PC-3 (cell line): Measurements from ENCODE around the gene KANSL2. TPM values are rescaled to one million over a fixed set of nuclear protein-coding genes. Genes with fewer than 3 reads are reported as not detected.
"Not testable (repeated sequence)": the region's sequence is repeated elsewhere in the genome, so short reads cannot be mapped to it uniquely, and the experiment has no call there.

Experiments
- ATAC-seq: fragments of 200-7000 bp; cut with Tn5 transposase; 2 replicates; pipeline ENCODE4 v1.9.1; 2020; ENCODE audit warnings: mild to moderate bottlenecking, moderate library complexity
- BruUV-seq: library from RNA; stranded (reverse); fragments of 400-500 nt; replicated peaks from 2 replicates; lab custom pipeline; 2021; lab: Mats Ljungman, UMichigan
- CTCF ChIA-PET: fragments of 300-600 bp; sonication (Branson Sonifier 250); formaldehyde crosslinking; loops from one replicate; lab custom pipeline; 2022; ENCODE audit warnings: antibody characterized with exemption; lab: Charles Lee
- POLR2A ChIA-PET: fragments of 300-600 bp; sonication (Branson Sonifier 250); formaldehyde crosslinking; loops from one replicate; lab custom pipeline; 2022; ENCODE audit warnings: antibody characterized with exemption; ENCODE audit not compliant: unreplicated experiment; lab: Charles Lee
- DNase-seq: peaks from one replicate; pipeline ENCODE4 v3.0.0-alpha.2; 2015
- H2AFZ ChIP-seq: fragments of 300-600 bp; sonication (generic); 2 replicates; pipeline ENCODE4 v1.6.0; 2016; ENCODE audit warnings: antibody characterized with exemption, low read length
- H3F3A ChIP-seq: fragments of 300-600 bp; sonication (generic); one replicate; pipeline ENCODE4 v1.6.0; 2017; ENCODE audit warnings: antibody characterized with exemption, low read length, control low read depth, mild to moderate bottlenecking; ENCODE audit not compliant: unreplicated experiment
- H3K27ac ChIP-seq: fragments of 300-600 bp; sonication (generic); 2 replicates; pipeline ENCODE4 v1.5.1; 2016; ENCODE audit warnings: mild to moderate bottlenecking, low read length
- H3K27me3 ChIP-seq: fragments of 300-600 bp; sonication (generic); 2 replicates; pipeline ENCODE4 v1.6.1; 2016; ENCODE audit warnings: low read length, mixed read lengths
- H3K36me3 ChIP-seq: fragments of 300-600 bp; sonication (generic); 2 replicates; pipeline ENCODE4 v1.6.1; 2016; ENCODE audit warnings: low read depth, mixed run types, low read length, mixed read lengths
- H3K4me1 ChIP-seq: fragments of 300-600 bp; sonication (generic); 2 replicates; pipeline ENCODE4 v1.5.1; 2016; ENCODE audit warnings: low read length; ENCODE audit not compliant: insufficient read depth
- H3K4me2 ChIP-seq: fragments of 300-600 bp; sonication (generic); 2 replicates; pipeline ENCODE4 v1.6.0; 2016; ENCODE audit warnings: low read length
- H3K4me3 ChIP-seq: fragments of 300-600 bp; sonication (generic); 2 replicates; pipeline ENCODE4 v1.5.1; 2016; ENCODE audit warnings: mild to moderate bottlenecking, low read length, mixed read lengths
- H3K79me2 ChIP-seq: fragments of 300-600 bp; sonication (generic); 2 replicates; pipeline ENCODE4 v1.6.1; 2017; ENCODE audit warnings: low read length, mixed read lengths
- H3K9ac ChIP-seq: fragments of 300-600 bp; sonication (generic); 2 replicates; pipeline ENCODE4 v1.6.0; 2016; ENCODE audit warnings: mild to moderate bottlenecking, low read length
- H3K9me2 ChIP-seq: fragments of 300-600 bp; sonication (generic); replicated peaks from 2 replicates; pipeline ENCODE4 v1.6.1; 2016; ENCODE audit warnings: mixed run types, low read length, mixed read lengths
- H3K9me3 ChIP-seq: fragments of 300-600 bp; sonication (generic); 2 replicates; pipeline ENCODE4 v1.6.1; 2016; ENCODE audit warnings: low read length, mixed read lengths
- H4K20me1 ChIP-seq: fragments of 300-600 bp; sonication (generic); 2 replicates; pipeline ENCODE4 v1.6.1; 2016; ENCODE audit warnings: low read length, mixed read lengths
- CTCF ChIP-seq: fragments of 300-600 bp; sonication (generic); conservative IDR thresholded peaks from 2 replicates; pipeline ENCODE4 v1.5.1; 2017; ENCODE audit warnings: antibody characterized with exemption, low read depth, mild to moderate bottlenecking, low read length
- EZH2 ChIP-seq: fragments of 300-600 bp; sonication (generic); IDR thresholded peaks from one replicate; pipeline ENCODE4 v1.6.1; 2017; ENCODE audit warnings: antibody characterized with exemption, mild to moderate bottlenecking, low read length; ENCODE audit not compliant: unreplicated experiment
- EZH2phosphoT487 ChIP-seq: fragments of 300-600 bp; sonication (generic); IDR thresholded peaks from 2 replicates; pipeline ENCODE4 v1.6.1; 2018; ENCODE audit warnings: mild to moderate bottlenecking, antibody characterized with exemption, low read length, borderline replicate concordance
- intact Hi-C: fragments of 100-400 bp; cut with micrococcal nuclease; formaldehyde crosslinking; loops from 2 replicates; pipeline ENCODE4 v1.9.0; 2023
- total RNA-seq: library from RNA; depleted of rRNA; stranded (reverse); fragments of >200 nt; gene quantifications from 2 replicates; pipeline ENCODE4 v1.2.3, GENCODE V29; 2014

KANSL2 gene
- total RNA-seq, 1 experiment from 2014 or later: 33.4 TPM

DNA sequence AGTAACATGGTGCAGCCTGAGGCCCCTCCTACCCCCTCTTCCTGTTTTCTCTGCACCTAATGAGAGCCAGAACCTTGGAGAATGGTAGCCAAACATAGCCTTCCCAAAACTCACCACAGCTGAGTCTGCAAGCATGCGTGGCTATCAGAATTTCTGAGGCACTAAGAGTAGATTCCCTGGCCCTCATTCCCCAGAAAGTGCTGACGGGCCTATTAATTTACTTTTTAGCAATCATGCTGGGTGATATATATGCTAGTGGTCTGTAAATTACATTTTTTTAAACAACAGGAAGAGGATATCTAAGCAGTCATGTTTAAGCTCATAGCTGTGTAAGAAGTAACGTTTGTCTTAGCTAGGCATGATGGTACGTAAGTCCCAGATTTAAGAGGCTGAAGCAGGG lies 30.4 kb downstream of the KANSL2 start:
- ATAC-seq: no peak
- no peaks in the 10 kb centered on the region for H3K9me3 ChIP-seq
- 0 out of 2 replicates have a peak, but pooled peaks cover 4% of the 10 kb centered on the region for H4K20me1 ChIP-seq
- H3K4me2 ChIP-seq: no peak overlapping the region
- no peaks in the 10 kb centered on the region for H3F3A ChIP-seq
- no peak overlapping the region for H2AFZ ChIP-seq
- H3K36me3 ChIP-seq: peaks cover 55% of the 10 kb centered on the region
- H3K4me3 ChIP-seq: no peak overlapping the region
- H3K27me3 ChIP-seq: no peaks in the 10 kb centered on the region
- intact Hi-C loops: no loop called here
- CTCF ChIA-PET: no interaction called here
- TF ChIP-seq CTCF (no peak), EZH2phosphoT487 (no peak), EZH2 (no peak)
- no peak overlapping the region for H3K9ac ChIP-seq
- no peak for DNase-seq
- H3K79me2 ChIP-seq: no peaks in the 10 kb centered on the region
- H3K4me1 ChIP-seq: no peaks in the 10 kb centered on the region
- POLR2A ChIA-PET: no interaction called here
- no TSS peak for BruUV-seq
- H3K9me2 ChIP-seq: no peaks in the 10 kb centered on the region
- H3K27ac ChIP-seq: no peak overlapping the region

GRCh38 chr12:48645354-48645753 lies 36.7 kb downstream of the KANSL2 start:
- H3K27ac ChIP-seq, DNase-seq, H3F3A ChIP-seq, H2AFZ ChIP-seq, intact Hi-C loops, H3K4me3 ChIP-seq, CTCF ChIA-PET, H3K4me1 ChIP-seq, H3K4me2 ChIP-seq, H3K9me3 ChIP-seq, H3K27me3 ChIP-seq, H3K9ac ChIP-seq, H3K79me2 ChIP-seq, POLR2A ChIA-PET, ATAC-seq, H4K20me1 ChIP-seq, H3K9me2 ChIP-seq, BruUV-seq: not testable (repeated sequence)
- H3K36me3 ChIP-seq: peaks cover 43% of the 10 kb centered on the region

- BruUV-seq: no TSS peak
- Histone ChIP-seq H3K4me3 (no peak overlapping the region), H4K20me1 (0 out of 2 replicates have a peak, but pooled peaks cover 5% of the 10 kb centered on the region), H2AFZ (no peak overlapping the region), H3F3A (no peaks in the 10 kb centered on the region), H3K36me3 (peaks cover 35% of the 10 kb centered on the region), H3K27me3 (no peaks in the 10 kb centered on the region), H3K4me2 (no peak overlapping the region), H3K9me3 (no peaks in the 10 kb centered on the region; the same call in 1 of the 2 replicates), H3K79me2 (no peaks in the 10 kb centered on the region), H3K9ac (no peak overlapping the region), H3K9me2 (no peaks in the 10 kb centered on the region), H3K4me1 (no peaks in the 10 kb centered on the region), H3K27ac (no peak overlapping the region)
- DNase-seq (no peak), ATAC-seq (no peak)
- POLR2A ChIA-PET: no interaction called here
- TF ChIP-seq EZH2phosphoT487 (no peak), CTCF (no peak), EZH2 (no peak)
- CTCF ChIA-PET: no interaction called here
- intact Hi-C loops: no loop called here
Observed at GRCh38 chr12:48643011-48643410, 39.0 kb downstream of the KANSL2 start.

DNA sequence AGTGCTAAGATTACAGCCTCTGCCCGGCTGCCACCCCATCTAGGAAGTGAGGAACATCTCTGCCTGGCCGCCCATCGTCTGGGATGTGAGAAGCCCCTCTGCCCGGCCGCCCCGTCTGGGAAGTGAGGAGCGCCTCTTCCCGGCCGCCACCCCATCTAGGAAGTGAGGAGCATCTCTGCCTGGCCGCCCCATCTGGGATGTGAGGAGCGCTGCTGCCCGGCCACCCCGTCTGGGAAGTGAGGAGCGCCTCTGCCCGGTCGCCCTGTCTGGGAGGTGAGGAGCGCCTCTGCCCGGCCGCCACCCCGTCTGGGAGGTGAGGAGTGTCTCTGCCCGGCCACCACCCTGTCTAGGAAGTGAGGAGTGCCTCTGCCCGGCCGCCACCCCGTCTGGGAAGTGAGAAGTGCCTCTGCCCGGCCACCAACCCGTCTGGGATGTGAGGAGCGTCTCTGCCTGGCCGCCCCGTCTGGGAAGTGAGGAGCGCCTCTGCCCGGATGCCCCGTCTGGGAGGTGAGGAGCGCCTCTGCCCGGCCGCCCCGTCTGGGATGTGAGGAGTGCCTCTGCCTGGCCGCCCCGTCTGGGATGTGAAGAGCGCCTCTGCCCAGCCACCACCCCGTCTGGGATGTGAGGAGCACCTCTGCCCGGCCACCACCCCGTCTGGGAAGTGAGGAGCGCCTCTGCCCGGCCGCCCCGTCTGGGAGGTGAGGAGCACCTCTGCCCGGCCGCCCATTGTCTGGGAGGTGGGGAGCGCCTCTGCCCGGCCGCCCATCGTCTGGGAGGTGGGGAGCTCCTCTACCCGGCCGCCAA lies 40.1 kb downstream of the KANSL2 start:
- H3K27me3 ChIP-seq, H3K79me2 ChIP-seq, DNase-seq, ATAC-seq, H3K9ac ChIP-seq, CTCF ChIA-PET, H3K4me3 ChIP-seq, H3K4me2 ChIP-seq, H3K27ac ChIP-seq, H4K20me1 ChIP-seq, H3K9me2 ChIP-seq, H2AFZ ChIP-seq, intact Hi-C loops, POLR2A ChIA-PET, H3F3A ChIP-seq, H3K4me1 ChIP-seq, H3K9me3 ChIP-seq, BruUV-seq: not testable (repeated sequence)
- H3K36me3 ChIP-seq: peaks cover 28% of the 10 kb centered on the region
